HG03060 (cell line): Measurements from ENCODE around the gene VANGL2.

ENCODE experiments used
- ATAC-seq: cut with Tn5 transposase; IDR thresholded peaks from one replicate; pipeline ENCODE4 v1.9.1; 2021; ENCODE audit warnings: low read depth, moderate number of reproducible peaks; ENCODE audit not compliant: unreplicated experiment

Gene VANGL2

DNA sequence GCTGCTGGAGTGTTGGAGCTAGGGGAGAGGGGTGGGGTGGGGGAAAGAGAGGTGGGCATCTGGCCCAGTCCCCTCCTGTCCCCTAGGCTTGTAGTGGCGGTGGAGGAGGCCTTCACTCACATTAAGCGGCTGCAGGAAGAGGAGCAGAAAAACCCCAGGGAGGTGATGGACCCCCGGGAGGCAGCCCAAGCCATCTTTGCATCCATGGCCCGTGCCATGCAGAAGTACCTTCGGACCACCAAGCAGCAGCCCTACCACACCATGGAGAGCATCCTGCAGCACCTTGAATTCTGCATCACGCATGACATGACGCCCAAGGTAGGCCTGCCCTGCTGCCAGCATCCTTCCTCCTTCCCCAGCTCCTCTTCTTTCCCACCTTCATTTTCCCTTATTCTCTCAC lies 23.6 kb downstream of the VANGL2 start:
- no peak for ATAC-seq

DNA sequence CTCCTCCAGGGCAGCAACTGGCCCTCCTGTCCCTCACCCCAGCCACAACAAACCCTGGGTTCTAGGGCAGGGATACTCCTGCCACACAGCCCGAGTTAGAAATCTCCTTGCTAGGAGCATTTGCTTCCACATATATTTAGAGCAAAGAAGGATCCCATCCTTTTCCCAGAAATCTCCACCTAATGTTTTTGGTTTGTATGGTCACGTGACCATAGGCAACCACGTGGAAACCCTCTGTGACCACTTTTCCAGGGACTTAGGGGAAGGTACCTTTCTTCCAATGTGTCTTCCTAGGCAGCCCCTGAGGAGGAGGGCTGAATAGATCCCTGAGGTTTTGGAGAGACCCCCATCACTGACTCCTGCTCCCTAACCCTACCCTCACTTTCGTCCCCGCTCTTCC lies 25.5 kb downstream of the VANGL2 start:
- ATAC-seq, result no peak

DNA sequence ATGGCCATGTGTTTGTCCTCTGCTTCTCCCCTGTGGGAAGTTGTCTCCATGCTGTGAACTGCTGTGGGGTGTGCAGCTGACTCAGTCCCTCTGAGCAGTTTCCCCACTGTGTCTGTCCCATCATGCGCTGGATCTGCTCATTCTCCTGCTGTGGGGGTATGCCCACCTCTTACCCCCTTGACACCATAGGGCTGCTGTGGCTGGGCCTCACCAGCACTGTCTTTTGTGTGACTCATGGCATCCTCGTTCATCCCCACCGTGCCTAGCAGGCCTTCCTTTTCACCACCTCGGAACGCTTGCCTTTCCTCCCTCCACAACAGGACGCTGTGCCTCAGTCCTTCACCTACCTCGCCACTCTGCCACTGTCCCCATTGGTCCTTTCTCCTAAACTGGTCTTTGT lies 27.3 kb downstream of the VANGL2 start:
- no peak for ATAC-seq

DNA sequence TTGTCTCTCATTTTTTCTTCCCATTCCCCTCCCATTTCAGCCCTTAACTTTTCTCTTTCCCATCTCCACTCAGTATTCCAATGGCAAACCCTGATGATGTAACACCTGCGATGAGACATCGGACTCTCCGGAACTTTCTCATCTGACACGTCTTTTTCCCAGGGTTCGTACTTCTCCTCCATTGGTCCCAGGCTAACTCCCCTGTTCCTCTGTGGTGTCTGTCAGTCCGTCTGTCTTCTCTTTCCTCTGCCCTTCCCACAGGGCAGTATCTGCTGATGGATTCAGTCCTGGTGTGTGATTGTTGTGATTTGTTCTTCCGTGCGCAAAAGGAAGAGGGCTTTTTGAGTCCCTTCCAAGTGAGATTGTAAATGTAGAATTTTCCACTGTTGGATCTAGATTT lies 27.7 kb downstream of the VANGL2 start:
- ATAC-seq, result no peak

DNA sequence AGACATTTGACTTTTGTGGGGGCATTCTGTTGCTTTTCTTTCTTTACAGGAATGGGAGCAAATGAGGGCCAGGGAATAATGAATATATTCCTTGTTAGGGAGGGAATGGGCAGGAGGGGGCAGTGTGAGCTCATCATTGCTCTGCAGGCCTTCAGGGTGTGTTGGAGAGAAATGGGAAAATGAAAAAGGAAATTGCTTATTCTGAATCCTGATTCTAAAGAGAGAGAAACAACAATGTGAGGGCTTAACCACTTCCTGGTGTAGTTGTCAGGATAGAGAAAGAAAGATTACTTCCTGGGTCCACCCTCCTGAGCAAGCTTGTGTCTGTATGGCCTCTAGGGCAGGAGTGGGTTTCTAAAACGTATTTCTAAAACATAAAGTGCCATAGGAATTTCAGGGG lies 28.3 kb downstream of the VANGL2 start:
- ATAC-seq, result no peak

DNA sequence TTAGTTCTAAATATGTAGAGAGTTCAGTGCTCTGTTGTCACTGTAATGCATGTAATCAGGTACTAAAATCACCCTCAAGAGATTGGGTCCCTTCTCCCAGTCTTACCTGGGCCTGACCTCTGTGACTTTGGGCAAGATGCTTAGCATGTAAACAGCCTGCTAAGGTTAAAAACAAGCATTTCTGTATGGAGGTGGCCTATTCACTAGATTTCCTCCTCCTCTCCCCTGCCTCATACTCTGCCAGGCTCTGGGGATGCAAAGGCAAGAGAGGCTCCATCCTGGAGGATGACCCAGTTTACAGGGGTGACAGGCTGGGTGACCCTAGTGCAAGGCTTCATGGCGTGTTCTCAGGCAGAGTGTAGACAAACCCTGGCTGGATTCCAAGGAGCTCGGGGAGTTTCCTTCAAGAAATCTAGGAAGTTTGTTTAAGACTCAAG lies 28.8 kb downstream of the VANGL2 start:
- no peak for ATAC-seq

DNA sequence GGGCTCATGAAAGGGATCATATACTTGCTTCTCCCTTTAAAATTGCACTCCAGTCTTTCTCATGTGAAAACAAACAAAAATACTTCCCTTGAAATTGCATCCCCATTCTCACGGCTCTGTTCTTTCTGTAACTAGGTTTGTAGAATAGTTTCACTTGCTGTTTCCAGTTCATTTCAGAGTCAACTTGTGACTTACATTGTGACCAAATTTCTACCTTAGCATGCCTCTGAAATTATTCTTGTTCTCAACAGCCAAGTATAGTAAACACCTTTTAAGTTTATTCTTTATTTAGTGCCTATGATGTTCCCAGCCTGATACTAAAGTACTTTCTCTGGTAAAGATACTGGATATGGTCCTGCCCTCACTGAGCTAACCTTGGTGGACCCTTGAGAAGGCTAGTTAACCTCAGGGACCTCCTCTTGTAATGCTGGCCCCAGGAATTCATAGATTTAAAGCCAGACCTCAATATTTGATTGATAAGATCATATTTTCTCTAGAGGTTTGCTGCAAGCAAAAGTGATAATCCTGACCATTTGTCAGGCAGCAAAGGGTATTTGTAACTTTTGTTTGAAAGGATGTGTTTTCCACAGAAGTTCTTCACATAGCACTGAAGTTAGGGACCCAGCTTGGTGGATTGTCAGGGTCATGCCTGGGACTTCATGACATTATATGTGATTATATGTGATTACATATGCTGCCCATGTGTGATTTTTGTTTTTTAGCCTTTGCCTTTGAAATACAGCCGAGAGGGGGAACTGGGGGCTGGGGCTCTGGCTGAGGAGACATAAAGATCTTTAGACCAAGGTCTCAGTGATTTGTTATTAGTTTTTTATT lies 29.6 kb downstream of the VANGL2 start:
- no peak for ATAC-seq

DNA sequence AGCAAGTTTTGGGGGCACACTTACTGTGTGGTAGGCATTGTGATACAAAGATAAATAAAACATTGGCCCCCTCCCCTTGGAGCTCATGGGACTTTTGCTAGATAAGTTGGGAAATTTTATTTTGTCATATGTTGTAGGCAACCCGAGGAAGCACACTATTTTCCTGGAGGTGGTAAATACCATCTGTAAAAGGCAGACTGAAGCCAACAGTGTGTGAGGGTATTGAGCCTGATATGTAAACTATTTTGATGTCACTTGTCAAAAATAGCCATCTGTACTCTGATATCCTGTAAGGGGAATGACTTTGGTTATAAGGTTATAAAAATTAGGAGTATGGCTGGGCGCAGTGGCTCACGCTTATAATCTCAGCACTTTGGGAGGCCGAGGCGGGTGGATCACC lies 30.6 kb downstream of the VANGL2 start:
- no peak for ATAC-seq

DNA sequence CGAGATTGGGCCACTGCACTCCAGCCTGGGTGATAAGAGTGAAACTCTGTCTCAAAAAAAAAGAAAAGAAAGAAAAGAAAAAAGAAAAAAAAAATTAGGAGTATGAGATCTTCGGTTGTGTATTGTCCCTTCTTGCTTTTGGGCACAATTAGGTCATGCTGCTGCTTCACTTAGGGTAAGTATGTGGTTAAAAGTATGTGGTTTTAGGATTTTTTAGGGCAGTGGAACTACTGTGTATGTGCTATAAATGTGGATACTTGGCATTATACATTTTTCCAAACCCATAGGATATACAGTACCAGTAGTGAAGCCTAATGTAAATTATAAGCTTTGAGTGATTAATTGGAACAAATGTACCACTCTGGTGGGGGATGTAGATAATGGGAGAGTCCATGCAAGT lies 31.2 kb downstream of the VANGL2 start:
- no peak for ATAC-seq

DNA sequence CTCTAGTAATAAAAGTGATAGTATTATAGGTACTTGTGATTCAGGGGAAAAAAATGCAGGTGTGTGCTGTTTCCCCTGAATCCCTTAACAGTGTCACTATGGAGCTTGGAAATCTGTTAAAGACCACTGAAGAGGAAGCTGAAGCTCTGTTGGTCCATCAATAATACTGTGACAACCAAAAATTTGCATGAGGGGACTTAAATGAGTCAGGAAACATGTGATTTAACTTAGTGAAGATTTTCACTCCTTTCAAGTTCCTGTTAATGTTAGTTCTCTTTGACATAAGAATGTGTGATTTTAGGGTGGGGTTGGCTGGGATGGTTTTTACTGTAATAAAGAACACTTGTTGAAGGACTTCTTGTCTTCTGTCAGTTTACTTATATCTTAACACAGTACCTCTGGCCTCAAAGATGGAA lies 32.0 kb downstream of the VANGL2 start:
- ATAC-seq, result peak; percentile 61

DNA sequence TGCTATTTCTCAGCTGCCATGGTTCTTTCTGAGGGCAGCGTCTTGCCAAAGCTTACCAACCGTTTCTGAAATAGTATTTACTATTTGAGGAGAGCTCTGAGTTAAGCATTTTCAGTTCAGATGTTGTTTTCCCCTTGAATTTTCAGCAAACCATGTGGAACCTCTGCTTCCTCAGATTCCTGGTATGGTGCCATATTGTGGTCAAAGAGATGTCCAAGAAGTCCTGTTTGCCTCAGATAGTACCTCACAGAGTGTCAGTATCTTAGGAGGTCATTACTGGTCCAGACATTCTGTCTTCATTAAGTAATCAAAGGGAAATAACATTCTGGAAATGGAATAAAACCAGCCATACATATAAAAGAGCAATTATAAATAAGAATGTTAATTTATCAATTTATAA lies 36.6 kb downstream of the VANGL2 start:
- no peak for ATAC-seq

DNA sequence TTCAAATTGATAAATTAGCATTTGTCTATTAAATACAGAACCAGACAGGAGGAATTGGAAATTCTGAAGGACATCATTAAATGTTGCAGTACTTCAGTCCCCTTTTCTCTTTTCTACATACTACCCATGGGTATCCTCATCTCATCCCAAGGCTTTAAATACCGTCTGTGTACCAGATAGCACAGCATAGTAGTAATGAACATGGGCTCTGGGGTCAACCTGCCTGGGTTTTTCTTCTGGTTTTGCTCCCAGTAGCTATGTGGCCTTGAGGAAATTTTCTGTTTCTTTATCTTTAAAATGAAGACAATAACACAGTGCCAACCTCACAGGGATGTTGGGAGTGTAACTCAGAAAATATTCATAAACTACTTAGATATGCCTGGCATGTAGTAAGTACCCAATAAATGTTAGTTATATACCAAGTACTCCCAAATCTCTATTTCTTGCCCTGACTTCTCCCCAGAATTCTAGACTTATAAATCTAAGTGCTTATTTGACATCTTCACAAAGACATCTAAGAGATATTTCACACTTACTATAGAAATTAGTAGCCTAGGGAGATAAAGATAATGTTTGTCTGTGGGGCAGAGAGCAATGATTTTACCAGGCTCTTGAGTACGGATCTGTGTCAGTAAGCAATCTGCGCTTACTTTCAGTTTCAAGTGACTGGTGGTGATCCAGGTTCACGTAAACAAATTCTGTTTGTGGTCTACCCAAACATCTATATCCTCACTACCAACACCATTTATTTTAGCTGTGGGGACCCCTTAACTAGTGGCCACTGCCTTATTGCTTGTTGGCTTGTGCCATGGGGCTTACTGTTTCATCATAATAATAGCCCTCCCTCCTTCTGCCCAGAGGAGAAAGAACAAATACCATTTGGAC lies 37.3 kb downstream of the VANGL2 start:
- ATAC-seq, result peak; percentile 59

DNA sequence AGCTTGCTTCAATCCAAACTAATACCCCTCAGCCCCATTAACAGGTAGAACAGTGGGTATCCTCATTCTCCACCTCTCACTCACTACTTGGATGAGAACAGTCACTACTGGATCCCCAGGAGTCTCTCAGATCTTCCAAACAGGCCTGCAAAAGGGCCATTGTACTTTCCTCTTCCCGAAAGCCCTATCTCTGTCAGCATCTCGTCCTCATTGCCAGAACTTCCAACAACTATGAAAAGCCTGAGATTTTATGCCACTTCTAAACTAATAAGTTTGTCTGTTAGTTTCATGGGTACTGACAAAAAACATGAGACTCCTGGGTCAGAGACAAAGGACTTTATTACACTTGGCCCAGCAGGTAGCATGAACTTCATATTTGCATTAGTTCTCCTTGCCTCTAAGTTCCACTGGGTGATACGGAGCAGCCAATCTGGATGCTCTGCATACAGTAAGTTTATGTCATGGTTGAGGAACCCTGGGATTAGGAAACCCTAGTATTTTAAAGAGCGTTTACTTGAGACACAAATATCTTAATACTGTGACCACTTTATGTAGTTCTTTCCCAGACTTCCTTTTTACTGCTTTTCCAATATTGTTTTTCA lies 38.1 kb downstream of the VANGL2 start:
- no peak for ATAC-seq

DNA sequence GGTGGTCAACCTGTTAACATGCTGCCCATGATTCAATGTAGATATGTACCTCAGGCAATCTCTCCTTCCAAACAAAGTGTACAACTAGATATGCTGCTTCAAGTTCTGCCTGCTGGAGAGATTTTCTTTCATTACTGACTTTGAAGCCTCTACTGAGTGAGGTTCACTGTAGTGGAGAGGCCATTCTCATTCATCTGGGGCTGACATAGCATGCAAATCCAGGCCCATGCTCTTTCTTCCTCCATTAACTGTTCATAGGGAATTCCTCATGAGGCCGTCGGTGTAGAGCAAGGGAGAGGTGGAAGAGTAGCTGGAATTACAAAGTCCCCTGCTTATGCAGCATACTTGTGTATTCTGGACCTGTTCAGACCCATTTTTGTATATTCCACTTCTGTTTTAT lies 38.6 kb downstream of the VANGL2 start:
- no peak for ATAC-seq

DNA sequence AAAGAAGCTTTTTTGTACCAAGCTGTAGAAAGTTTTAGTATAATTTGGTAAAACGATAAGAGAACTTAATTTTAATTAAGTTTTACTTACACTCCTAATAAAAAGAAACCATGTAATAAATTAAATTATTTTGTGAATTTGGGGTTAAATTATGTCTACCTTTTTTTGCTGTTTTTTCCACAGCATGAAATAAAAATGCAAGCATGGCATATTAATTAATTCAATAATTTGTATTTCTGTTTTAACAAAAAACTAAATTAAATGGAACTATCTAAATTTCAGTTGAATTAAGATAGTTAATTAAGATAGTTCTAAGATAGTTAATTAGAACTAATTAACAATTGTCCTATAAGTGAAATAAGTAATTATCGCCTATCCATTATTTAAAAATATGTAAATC lies 39.4 kb downstream of the VANGL2 start:
- ATAC-seq, result no peak

DNA sequence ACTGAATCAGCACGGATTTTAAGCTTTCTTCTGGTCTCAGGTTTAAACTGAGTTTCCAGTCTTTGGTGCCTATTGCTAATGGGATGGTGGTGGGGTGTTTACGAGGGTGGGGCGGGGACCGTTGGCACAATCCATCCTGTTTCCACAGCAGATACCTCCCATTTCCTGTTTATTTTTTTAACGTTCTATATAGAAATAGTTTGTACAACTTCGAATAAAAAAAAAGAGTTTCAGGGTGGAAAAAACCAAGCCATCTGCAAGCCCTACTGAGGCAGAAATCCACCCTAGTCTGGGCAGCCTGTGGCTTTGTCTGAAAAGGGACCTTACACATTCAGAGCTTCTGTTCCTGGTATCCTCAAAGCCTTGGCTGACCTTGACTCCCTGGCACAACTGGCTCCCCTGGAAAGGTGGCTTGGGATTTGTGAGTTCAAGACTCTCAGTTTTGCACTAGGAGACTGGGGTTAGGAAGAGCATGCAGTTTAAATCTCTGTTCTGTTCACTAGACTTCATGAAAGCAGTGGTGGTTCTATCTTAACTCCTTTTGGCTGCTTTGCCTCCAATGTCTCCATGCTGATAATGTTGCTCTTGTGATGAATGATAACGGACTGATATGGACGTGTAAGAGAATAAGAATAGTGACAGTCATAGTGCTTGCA lies 46.7 kb downstream of the VANGL2 start:
- no peak for ATAC-seq

DNA sequence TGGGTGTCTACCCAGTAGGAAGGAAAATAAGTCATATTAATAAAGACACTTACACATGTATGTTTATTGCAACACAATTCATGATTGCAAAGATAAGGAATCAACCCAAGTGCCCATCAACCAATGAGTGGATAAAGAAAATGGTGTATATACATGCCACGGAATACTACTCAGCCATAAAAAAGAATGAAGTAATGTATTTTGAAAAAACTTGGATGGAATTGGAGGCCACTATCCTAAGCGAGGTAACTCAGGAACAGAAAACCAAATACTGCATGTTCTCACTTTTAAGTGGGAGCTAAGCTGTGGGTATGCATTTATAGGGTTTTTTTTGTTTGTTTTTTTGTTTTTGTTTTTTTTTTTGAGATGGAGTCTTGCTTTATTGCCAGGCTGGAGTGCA lies 49.1 kb downstream of the VANGL2 start:
- ATAC-seq, result no peak

DNA sequence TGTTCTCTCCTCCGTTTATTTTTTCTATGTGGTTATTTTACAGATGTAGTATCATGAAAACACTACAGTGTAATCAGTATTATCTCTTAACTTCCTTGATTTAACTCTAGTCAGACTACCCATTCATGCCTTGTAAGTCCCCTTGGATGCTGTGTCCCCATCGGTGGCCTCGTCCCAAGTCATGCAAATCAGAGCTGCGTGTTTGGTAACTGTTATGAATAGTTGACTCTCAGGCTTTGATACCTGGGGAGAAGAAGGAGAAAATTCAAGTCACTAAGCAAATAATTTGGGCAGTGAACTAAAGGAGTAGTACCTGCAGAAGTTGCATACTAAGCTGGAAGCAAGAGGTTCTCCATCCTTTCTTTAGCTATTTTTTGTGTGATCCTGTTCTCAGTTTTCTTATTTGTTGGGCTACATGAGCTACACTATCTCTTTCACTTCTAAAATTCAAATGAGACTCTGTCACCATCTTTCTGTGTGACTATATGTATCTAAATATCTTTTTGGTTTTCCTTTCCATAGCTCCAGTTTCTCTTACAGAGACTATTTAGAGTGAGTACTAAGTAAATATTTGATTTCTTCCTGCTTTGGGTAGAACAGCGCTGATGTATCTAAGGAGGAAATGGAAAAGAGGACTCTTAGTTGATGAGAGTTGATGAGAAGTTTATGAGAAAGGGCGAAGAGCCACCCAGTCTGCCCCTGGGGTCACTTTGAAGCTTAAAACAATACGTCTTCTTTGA lies 50.9 kb downstream of the VANGL2 start:
- no peak for ATAC-seq

DNA sequence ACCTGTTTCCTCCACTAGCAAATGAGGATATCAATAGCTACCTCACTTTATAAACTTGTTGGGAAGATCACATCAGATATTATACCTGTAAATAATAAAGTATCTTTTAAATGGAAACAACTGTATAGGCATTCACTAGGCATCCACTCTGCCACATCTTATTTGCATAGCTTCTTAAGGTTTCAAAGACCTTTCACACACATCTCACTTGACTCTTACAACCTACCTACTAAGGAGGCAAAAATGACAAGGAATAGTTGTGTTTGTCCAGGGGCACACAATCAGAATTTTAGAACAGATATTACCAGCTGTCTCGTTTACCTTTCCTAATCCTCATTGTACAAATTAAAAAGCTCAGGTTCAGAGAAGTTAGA lies 51.5 kb downstream of the VANGL2 start:
- no peak for ATAC-seq

DNA sequence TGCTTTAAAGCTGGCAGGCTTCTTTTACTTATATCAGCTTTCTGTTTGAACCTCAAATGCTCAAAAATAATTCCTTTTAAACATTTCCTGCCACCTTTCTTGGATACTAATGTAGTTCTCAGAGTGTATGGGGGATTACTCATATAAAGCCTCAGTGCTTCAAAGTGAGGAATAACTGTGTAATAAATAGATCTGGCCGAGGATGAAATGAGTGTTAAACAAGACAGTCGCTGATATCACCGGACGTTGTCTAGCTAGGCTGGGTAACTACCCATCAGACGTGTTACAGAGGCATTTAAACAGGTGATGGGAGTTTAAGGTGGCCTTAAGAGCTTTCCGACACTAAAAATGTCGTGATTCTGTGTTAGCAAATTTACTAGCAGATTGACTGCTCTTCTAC lies 53.1 kb downstream of the VANGL2 start:
- no peak for ATAC-seq
